Transverse colon (tissue), 4 donors: ENCODE measurements around the gene CNDP1. TPM values are rescaled to one million over a fixed set of nuclear protein-coding genes. Genes with fewer than 3 reads are reported as not detected.

Experiments used
- DNase-seq: peaks from one replicate; pipeline ENCODE4 v3.0.0-alpha.2; 2019
- H3K27ac ChIP-seq, 4 donors: fragments of 200-600 bp; sonication (generic); 2 replicates each; pipeline ENCODE4 v1.5.1; 2016 to 2018; ENCODE audit warnings: inconsistent platforms in 4 of 4
- H3K27me3 ChIP-seq: fragments of 200-600 bp; sonication (generic); 2 replicates; pipeline ENCODE4 v1.5.1; 2017; ENCODE audit warnings: inconsistent platforms
- H3K36me3 ChIP-seq, 4 donors: fragments of 200-600 bp; sonication (generic); 2 replicates each; pipeline ENCODE4 v1.5.1; 2017 to 2019; ENCODE audit warnings: inconsistent platforms in 4 of 4
- H3K4me1 ChIP-seq, 4 donors: fragments of 200-600 bp; sonication (generic); 2 replicates each; pipeline ENCODE4 v1.5.1; 2017 to 2020; ENCODE audit warnings: inconsistent platforms in 4 of 4
- H3K4me3 ChIP-seq, 4 donors: fragments of 200-600 bp; sonication (generic); 1 replicate in 1 of 4; 2 replicates in 3 of 4; pipeline versions ENCODE4 v1.5.1 to v1.6.1; 2017 to 2019; ENCODE audit warnings: inconsistent platforms in 4 of 4
- H3K9me3 ChIP-seq, 2 donors: fragments of 200-600 bp; sonication (generic); 2 replicates each; pipeline ENCODE4 v1.5.1; 2017 to 2019; ENCODE audit warnings: inconsistent platforms in 2 of 2
- CTCF ChIP-seq, 5 experiments: fragments of 200-600 bp in 3 of 5; fragments of 450-650 bp in 2 of 5; sonication (generic) in 3 of 5; IDR thresholded peaks; 1 replicate in 2 of 5; 2 replicates in 3 of 5; pipeline ENCODE4 v1.5.1; 2016 to 2017; ENCODE audit warnings: antibody characterized with exemption in 5 of 5, inconsistent platforms in 3 of 5, mild to moderate bottlenecking in 2 of 5, moderate library complexity in 1 of 5
- EP300 ChIP-seq: sonication (generic); formaldehyde crosslinking; IDR thresholded peaks from one replicate; pipeline ENCODE4 v1.6.1; 2017; ENCODE audit warnings: antibody characterized with exemption, low read depth
- POLR2A ChIP-seq: fragments of 450-650 bp; IDR thresholded peaks from one replicate; pipeline ENCODE4 v1.6.1; 2016; ENCODE audit warnings: antibody characterized with exemption, mild to moderate bottlenecking, moderate library complexity
- POLR2AphosphoS5 ChIP-seq, 3 donors: sonication (generic); formaldehyde crosslinking; IDR thresholded peaks; one replicate each; pipeline ENCODE4 v1.6.1; 2016; ENCODE audit warnings: antibody characterized with exemption in 3 of 3
- WGBS, 2 donors: methylation state at CpG; one replicate each; pipeline ENCODE4 v1.1.5; 2018; ENCODE audit warnings: low coverage in 1 of 2; 5-methylcytosine and 5-hydroxymethylcytosine counted together
- in situ Hi-C, 4 donors: fragments of 200-750 bp; cut with MboI; loops; one replicate each; pipeline versions ENCODE4 v1.15.0 to v1.15.1; 2017; ENCODE audit warnings: low sequenced_read_pairs in 3 of 4, low pct_ligation_motif_present in 1 of 4, low pct_unique_long_range_greater_than_20kb in 1 of 4
- intact Hi-C: fragments of 100-400 bp; cut with DNase I; formaldehyde crosslinking; loops from one replicate; pipeline ENCODE4 v1.15.1; 2023; ENCODE audit warnings: low total_unique reads
- total RNA-seq, 4 donors: library from RNA; depleted of rRNA; stranded (reverse); fragments of >200 nt; gene quantifications; one replicate each; pipeline ENCODE4 v1.1.0, GENCODE V29; 2016

Gene CNDP1
- total RNA-seq, 4 donors from 2014 or later: not detected

- Histone ChIP-seq H3K9me3 (no peaks in the 10 kb centered on the region), H3K27ac (no peak overlapping the region), H3K36me3 (peaks cover 0 to under 1% (median 0%) of the 10 kb centered on the region in 4 donors), H3K27me3 (no peaks in the 10 kb centered on the region), H3K4me1 (peaks cover 0 to 2% (median 0%) of the 10 kb centered on the region in 4 donors), H3K4me3 (no peak overlapping the region)
- DNase-seq: no peak
- in situ Hi-C loops (no loop called here), intact Hi-C loops (no loop called here)
- TF ChIP-seq POLR2A (no peak), POLR2AphosphoS5 (IDR thresholded peaks at IDR 0.05) (no peak), CTCF (IDR thresholded peaks at IDR 0.05) (no peak), EP300 (no peak)
- WGBS, 2 donors: 79 to 93% methylated on average over 9 of the region's 9 CpGs
These were observed 92.0 kb downstream of the CNDP1 start for GRCh38 chr18:74626049-74626874.

GRCh38 chr18:74630804-74631203 is 96.5 kb downstream of the CNDP1 start:
- in situ Hi-C loops: no loop called here
- no peak for TF ChIP-seq POLR2A
- no peak for TF ChIP-seq CTCF (IDR thresholded peaks at IDR 0.05)
- no peak for TF ChIP-seq EP300
- TF ChIP-seq POLR2AphosphoS5 (IDR thresholded peaks at IDR 0.05): no peak
- no peak for DNase-seq
- WGBS, 2 donors: 88 to 90% methylated on average over 6 of the region's 6 CpGs
- H3K27me3 ChIP-seq: no peaks in the 10 kb centered on the region
- H3K36me3 ChIP-seq: peaks cover 0 to 10% (median 2%) of the 10 kb centered on the region in 4 donors
- H3K4me3 ChIP-seq: no peak overlapping the region
- H3K9me3 ChIP-seq: no peaks in the 10 kb centered on the region
- peaks cover 0 to 6% (median 0%) of the 10 kb centered on the region in 4 donors for H3K4me1 ChIP-seq
- intact Hi-C loops: no loop called here
- no peak overlapping the region for H3K27ac ChIP-seq

- TF ChIP-seq POLR2AphosphoS5 (IDR thresholded peaks at IDR 0.05): no peak
- TF ChIP-seq EP300: no peak
- TF ChIP-seq CTCF (IDR thresholded peaks at IDR 0.05): no peak
- TF ChIP-seq POLR2A: no peak
- no peaks in the 10 kb centered on the region for H3K27me3 ChIP-seq
- in situ Hi-C loops: no loop called here
- H3K4me1 ChIP-seq: peaks cover 0 to 6% (median 0%) of the 10 kb centered on the region in 4 donors
- DNase-seq: no peak
- WGBS, 2 donors: 77 to 78% methylated on average over 1 to 2 of the region's 2 CpGs
- H3K27ac ChIP-seq: no peak overlapping the region
- H3K4me3 ChIP-seq: no peak overlapping the region
- intact Hi-C loops: no loop called here
- no peaks in the 10 kb centered on the region for H3K9me3 ChIP-seq
- peaks cover 0 to 10% (median 2%) of the 10 kb centered on the region in 4 donors for H3K36me3 ChIP-seq
These were observed 96.9 kb downstream of the CNDP1 start for GRCh38 chr18:74631212-74631611.

GRCh38 chr18:74631623-74632350 is 97.5 kb downstream of the CNDP1 start:
- in situ Hi-C loops: no loop called here
- no peak overlapping the region for H3K27ac ChIP-seq

More at GRCh38 chr18:74631623-74632350, 97.5 kb downstream of the CNDP1 start:
- DNase-seq: no peak
- no peaks in the 10 kb centered on the region for H3K9me3 ChIP-seq
- peaks cover 0 to 6% (median 0%) of the 10 kb centered on the region in 4 donors for H3K4me1 ChIP-seq
- no peak for TF ChIP-seq POLR2A
- no peak for TF ChIP-seq CTCF (IDR thresholded peaks at IDR 0.05)
- TF ChIP-seq POLR2AphosphoS5 (IDR thresholded peaks at IDR 0.05): no peak
- TF ChIP-seq EP300: no peak
- H3K27me3 ChIP-seq: no peaks in the 10 kb centered on the region
- intact Hi-C loops: no loop called here
- 78 to 82% methylated on average over 13 of the region's 13 CpGs for WGBS, 2 donors
- H3K4me3 ChIP-seq: no peak overlapping the region
- H3K36me3 ChIP-seq: peaks cover 0 to 10% (median 2%) of the 10 kb centered on the region in 4 donors
